Bronchial epithelial cell (primary cell): ENCODE data around the gene ATCAY. TPM values are rescaled to one million over a fixed set of nuclear protein-coding genes. Genes with fewer than 3 reads are reported as not detected.

ENCODE experiments used
- DNase-seq: peaks from one replicate; pipeline ENCODE4 v3.0.0-alpha.2; 2010; ENCODE audit warnings: low read depth
- FAIRE-seq: peaks from 2 replicates; lab custom pipeline; 2011; peaks lifted over from hg19 to GRCh38; lab: Jason Lieb, UNC
- H3K27me3 ChIP-seq: 2 replicates; pipeline ENCODE4 v1.5.1; 2011; ENCODE audit warnings: low read length; ENCODE audit not compliant: control insufficient read depth, insufficient read depth
- H3K36me3 ChIP-seq: 2 replicates; pipeline ENCODE4 v1.5.1; 2011; ENCODE audit warnings: low read length; ENCODE audit not compliant: control insufficient read depth, insufficient read depth
- H3K4me3 ChIP-seq: 2 replicates; pipeline ENCODE4 v1.5.1; 2011; ENCODE audit warnings: mild to moderate bottlenecking, low read depth, low read length, control low read depth
- total RNA-seq: library from RNA; depleted of rRNA; stranded (reverse); fragments of >200 nt; gene quantifications from 2 replicates; pipeline ENCODE4 v1.2.1, GENCODE V29; 2014
- TF ChIP-seq, protein P1 (sequence below): IDR thresholded peaks from 2 replicates; pipeline ENCODE4 v1.5.1; 2011; ENCODE audit warnings: mild to moderate bottlenecking, moderate library complexity, low read length, control low read depth, inconsistent platforms; ENCODE audit not compliant: insufficient read depth, severe bottlenecking

Gene ATCAY
- total RNA-seq, 1 donor from 2014 or later, result not detected

GRCh38 chr19:3840804-3841203, 39.7 kb upstream of the ATCAY start:
- no peaks in the 10 kb centered on the region for H3K27me3 ChIP-seq
- no peak for DNase-seq
- no peaks in the 10 kb centered on the region for H3K36me3 ChIP-seq
- H3K4me3 ChIP-seq, result no peak overlapping the region
- no peak for FAIRE-seq
- TF ChIP-seq, protein P1, sequence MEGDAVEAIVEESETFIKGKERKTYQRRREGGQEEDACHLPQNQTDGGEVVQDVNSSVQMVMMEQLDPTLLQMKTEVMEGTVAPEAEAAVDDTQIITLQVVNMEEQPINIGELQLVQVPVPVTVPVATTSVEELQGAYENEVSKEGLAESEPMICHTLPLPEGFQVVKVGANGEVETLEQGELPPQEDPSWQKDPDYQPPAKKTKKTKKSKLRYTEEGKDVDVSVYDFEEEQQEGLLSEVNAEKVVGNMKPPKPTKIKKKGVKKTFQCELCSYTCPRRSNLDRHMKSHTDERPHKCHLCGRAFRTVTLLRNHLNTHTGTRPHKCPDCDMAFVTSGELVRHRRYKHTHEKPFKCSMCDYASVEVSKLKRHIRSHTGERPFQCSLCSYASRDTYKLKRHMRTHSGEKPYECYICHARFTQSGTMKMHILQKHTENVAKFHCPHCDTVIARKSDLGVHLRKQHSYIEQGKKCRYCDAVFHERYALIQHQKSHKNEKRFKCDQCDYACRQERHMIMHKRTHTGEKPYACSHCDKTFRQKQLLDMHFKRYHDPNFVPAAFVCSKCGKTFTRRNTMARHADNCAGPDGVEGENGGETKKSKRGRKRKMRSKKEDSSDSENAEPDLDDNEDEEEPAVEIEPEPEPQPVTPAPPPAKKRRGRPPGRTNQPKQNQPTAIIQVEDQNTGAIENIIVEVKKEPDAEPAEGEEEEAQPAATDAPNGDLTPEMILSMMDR, result no peak

GRCh38 chr19:3842948-3843347, 37.5 kb upstream of the ATCAY start:
- no peaks in the 10 kb centered on the region for H3K27me3 ChIP-seq
- TF ChIP-seq, protein P1, result no peak
- no peaks in the 10 kb centered on the region for H3K36me3 ChIP-seq
- FAIRE-seq, result no peak
- H3K4me3 ChIP-seq, result no peak overlapping the region
- DNase-seq, result no peak

DNA sequence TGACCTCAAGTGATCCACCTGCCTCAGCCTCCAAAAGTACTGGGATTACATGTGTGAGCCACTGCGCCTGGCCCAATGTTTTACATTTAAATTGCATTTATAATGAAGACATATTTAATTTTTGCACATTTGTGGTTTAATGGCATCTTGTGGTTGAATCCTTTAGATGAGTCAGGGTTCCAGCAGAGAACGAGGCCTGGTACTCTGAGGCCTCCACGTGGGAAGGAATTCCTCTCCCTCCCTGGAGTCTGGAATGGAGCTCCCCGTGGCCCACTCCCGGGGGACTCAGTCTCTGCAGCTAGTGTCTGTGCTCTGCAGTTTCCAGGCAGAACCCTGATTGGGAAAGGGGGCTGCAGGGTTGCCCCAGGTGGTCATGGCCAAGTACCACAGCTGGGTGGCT, 35.9 kb upstream of the ATCAY start:
- H3K4me3 ChIP-seq, result no peak overlapping the region
- H3K27me3 ChIP-seq, result no peaks in the 10 kb centered on the region
- TF ChIP-seq, protein P1, result no peak
- FAIRE-seq (no peak), DNase-seq (no peak)
- H3K36me3 ChIP-seq, result no peaks in the 10 kb centered on the region

GRCh38 chr19:3849092-3849491, 31.4 kb upstream of the ATCAY start:
- Histone ChIP-seq H3K36me3 (no peaks in the 10 kb centered on the region), H3K4me3 (no peak overlapping the region), H3K27me3 (no peaks in the 10 kb centered on the region)
- no peak for FAIRE-seq
- TF ChIP-seq, protein P1, result peak; percentile 49
- DNase-seq, result peak; percentile 8

GRCh38 chr19:3849787-3850186, 30.7 kb upstream of the ATCAY start:
- Histone ChIP-seq H3K4me3 (no peak overlapping the region), H3K27me3 (no peaks in the 10 kb centered on the region), H3K36me3 (no peaks in the 10 kb centered on the region)
- FAIRE-seq, result no peak
- DNase-seq, result no peak
- TF ChIP-seq, protein P1, result no peak

- no peaks in the 10 kb centered on the region for H3K36me3 ChIP-seq
- FAIRE-seq, result no peak
- TF ChIP-seq, protein P1, result no peak
- H3K27me3 ChIP-seq, result no peaks in the 10 kb centered on the region
- no peak for DNase-seq
- H3K4me3 ChIP-seq, result no peak overlapping the region
Observed at GRCh38 chr19:3850320-3850972, 30.0 kb upstream of the ATCAY start.
